ENCODE results near the gene SLC22A23.
A peak's percentile ranks its signal among the peaks of the same experiment; 100 is the strongest.
"Not testable (repeated sequence)": the region's sequence is repeated elsewhere in the genome, so short reads cannot be mapped to it uniquely, and the experiment has no call there.

SLC22A23 gene

GRCh38 chr6:3263096-3263495, 193.8 kb downstream of the SLC22A23 start:
- no peak for DNase-seq (ENCODE audit: low read depth)

- DNase-seq (ENCODE audit: low read depth), result no peak
Measured at GRCh38 chr6:3261921-3262320, 194.9 kb downstream of the SLC22A23 start.

- DNase-seq (ENCODE audit: low read depth), result no peak
Measured at GRCh38 chr6:3261518-3261820, 195.4 kb downstream of the SLC22A23 start.

- DNase-seq (ENCODE audit: low read depth), result no peak
Measured at GRCh38 chr6:3260772-3261517, 195.9 kb downstream of the SLC22A23 start.

GRCh38 chr6:3260296-3260695, 196.6 kb downstream of the SLC22A23 start:
- DNase-seq (ENCODE audit: low read depth), result no peak

GRCh38 chr6:3259491-3259958, 197.3 kb downstream of the SLC22A23 start:
- DNase-seq (ENCODE audit: low read depth), result peak; percentile 14

GRCh38 chr6:3258720-3259490, 197.9 kb downstream of the SLC22A23 start, which contains the start of gene PSMG4:
TSS of gene PSMG4 (plus strand) at chr6:3258947. CDS start at chr6:3259023, 76 bp downstream.
- DNase-seq (ENCODE audit: low read depth), result peak; percentile 95

GRCh38 chr6:3258201-3258600, 198.6 kb downstream of the SLC22A23 start:
- no peak for DNase-seq (ENCODE audit: low read depth)

GRCh38 chr6:3253597-3253961, 203.3 kb downstream of the SLC22A23 start:
- DNase-seq (ENCODE audit: low read depth), result no peak

- no peak for DNase-seq (ENCODE audit: low read depth)
Measured at GRCh38 chr6:3252861-3253596, 203.8 kb downstream of the SLC22A23 start.

GRCh38 chr6:3252369-3252768, 204.5 kb downstream of the SLC22A23 start:
- no peak for DNase-seq (ENCODE audit: low read depth)

- peak; percentile 76 for DNase-seq (ENCODE audit: low read depth)
Measured at GRCh38 chr6:3251462-3252314, 205.2 kb downstream of the SLC22A23 start.

GRCh38 chr6:3250231-3250675, 206.6 kb downstream of the SLC22A23 start:
- no peak for DNase-seq (ENCODE audit: low read depth)

- DNase-seq (ENCODE audit: low read depth), result no peak
Measured at GRCh38 chr6:3249821-3250220, 207.0 kb downstream of the SLC22A23 start.

- no peak for DNase-seq (ENCODE audit: low read depth)
Measured at GRCh38 chr6:3247255-3248146, 209.3 kb downstream of the SLC22A23 start.

GRCh38 chr6:3245216-3245615, 211.6 kb downstream of the SLC22A23 start:
- DNase-seq (ENCODE audit: low read depth), result no peak

- DNase-seq (ENCODE audit: low read depth), result not testable (repeated sequence)
Measured at GRCh38 chr6:3244832-3245161, 212.1 kb downstream of the SLC22A23 start.

GRCh38 chr6:3244003-3244831, 212.6 kb downstream of the SLC22A23 start:
- no peak for DNase-seq (ENCODE audit: low read depth)

- DNase-seq (ENCODE audit: low read depth), result no peak
Measured at GRCh38 chr6:3242768-3243167, 214.1 kb downstream of the SLC22A23 start.

GRCh38 chr6:3241745-3242144, 215.1 kb downstream of the SLC22A23 start:
- not testable (repeated sequence) for DNase-seq (ENCODE audit: low read depth)
